ELR (cell line): ENCODE data around the gene HOXB5.

Experiments
- DNase-seq: peaks from one replicate; pipeline ENCODE4 v3.0.0-alpha.2; 2015; ENCODE audit warnings: low read depth

Gene HOXB5

DNA sequence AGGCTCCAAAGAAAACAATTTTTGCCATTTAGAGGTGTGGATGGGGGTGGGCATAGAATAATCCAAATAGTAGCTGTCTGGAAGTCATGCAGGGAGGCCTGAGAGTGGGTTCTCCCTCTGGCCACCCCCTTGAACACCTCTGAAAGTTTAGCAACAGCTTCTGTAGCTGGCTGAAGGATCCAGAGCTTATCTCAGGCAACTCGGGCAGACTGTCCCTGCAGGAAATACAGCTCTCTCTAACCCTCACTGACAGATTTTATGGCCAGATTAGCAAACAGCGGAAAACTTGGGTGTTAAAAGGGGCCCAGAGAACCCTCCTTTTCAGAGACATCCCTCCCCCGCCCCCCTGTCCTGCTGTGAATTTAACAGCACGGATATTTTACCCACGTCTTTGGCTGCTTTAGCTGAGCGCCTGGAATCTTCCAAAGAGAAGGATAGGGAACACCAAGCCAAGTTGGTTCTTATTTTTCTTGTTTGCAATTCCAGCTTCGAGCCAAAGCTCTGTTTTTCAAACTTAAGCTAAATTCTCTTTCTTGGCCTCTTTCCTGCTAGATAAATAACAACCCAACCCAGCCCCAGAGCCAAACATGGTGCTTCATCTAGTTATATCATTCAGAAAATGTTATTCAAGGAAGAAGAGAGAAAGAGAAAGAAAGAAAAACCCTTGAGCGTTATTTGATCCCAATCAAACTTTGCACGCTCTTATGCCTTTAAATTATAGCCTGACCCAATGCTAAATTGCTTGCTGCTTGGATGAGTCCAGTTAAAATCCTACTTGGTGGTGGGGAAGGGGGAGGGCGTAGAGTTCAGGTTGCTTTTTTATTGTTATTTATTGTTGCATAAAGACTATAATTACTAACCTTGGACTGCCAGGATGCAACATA is 46.4 kb downstream of the HOXB5 start:
- no peak for DNase-seq

DNA sequence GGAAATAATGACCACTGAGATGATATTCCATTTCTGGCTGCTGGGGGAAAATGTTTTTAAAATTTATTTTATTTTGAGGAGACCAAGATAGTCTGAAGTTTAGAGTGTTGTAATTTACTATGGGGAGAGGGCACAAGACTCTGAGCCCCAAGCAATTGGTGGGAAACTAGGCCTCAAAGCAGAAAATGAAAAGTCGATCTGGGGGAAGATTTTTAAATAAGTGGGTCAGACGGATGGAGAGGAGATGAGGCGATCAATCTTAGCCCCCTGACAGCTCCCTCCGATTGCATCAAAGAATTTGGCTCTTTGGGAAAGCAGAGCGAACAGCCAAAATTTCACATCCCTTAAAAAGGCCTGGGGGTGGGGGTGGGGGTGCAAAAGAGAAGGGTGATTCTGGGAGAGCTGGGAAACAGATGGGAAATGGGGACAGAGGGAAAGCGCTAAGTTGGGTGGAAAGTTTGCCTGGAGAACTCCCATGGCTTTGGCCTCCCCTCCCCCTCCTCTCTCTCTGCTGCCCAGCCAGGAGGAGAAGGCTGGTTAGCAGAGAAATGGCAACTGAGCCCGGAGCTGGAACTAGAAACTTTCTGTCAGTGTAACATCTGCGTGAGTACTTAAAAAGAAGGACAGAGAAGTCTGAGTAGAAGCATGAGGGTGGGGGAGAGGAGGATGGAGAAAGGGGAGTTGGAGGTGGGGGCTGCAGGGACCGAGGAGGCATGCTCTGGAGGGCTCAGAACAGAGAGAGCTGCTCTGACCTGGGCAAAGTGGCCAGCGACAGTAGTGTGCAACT is 47.2 kb downstream of the HOXB5 start:
- DNase-seq = no peak

DNA sequence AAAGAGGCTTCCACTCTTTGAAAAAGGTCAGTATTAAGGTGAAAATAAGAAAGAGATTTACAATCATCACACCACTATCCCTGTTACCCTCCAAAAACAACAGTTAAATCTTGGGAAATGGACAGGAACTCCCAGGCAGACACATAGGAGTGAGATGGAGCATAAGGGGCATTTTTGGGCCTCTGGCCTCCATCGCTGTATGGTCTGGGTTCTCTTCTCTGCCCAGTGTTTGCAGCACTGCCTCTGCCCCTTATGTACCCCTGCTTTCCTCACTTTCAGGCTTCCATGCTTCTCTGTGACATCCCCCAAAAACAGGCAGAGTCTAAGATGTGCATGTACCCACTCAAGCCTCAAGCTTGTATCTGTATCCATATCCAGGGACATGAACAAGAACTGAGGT is 48.0 kb downstream of the HOXB5 start:
- DNase-seq = no peak

- DNase-seq = no peak
These were observed 48.6 kb downstream of the HOXB5 start, which contains the start of gene HOXB2 for GRCh38 chr17:48545022-48545375. HOXB2 (minus strand) TSS chr17:48545109; CDS start chr17:48544911, 198 bp downstream.

DNA sequence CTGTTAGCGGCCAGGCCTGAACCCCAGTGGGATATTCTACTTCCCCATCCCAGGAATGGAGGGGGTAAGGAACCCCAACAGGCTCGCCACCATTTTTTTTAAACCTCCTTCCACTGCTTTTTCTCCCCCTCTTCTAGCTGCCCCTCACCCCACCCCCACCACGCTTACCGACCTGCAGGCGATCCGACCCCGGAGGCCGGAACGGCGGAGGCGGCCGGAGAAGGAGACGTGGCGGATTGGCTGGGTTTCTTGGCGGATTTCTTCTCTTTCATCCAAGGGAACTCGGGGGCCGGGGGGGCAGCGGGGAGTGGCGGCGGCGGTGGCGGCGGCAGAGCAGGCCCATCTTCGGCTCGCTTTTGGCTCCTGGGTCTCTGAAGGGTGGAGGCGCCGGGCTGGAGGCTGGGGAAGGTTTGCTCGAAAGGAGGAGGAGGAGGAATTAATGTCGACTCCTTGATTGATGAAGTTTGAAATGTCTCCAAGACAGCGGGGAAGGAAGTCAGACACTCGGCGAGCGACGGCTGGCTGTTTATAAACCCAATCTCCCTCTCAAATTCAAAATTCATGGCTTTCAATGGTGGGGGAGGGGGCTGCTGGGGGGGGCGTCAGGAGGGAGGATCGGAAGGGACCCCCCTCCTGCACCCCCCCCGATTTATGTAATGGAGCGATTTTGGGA is 49.1 kb downstream of the HOXB5 start:
- DNase-seq = peak; percentile 39

DNA sequence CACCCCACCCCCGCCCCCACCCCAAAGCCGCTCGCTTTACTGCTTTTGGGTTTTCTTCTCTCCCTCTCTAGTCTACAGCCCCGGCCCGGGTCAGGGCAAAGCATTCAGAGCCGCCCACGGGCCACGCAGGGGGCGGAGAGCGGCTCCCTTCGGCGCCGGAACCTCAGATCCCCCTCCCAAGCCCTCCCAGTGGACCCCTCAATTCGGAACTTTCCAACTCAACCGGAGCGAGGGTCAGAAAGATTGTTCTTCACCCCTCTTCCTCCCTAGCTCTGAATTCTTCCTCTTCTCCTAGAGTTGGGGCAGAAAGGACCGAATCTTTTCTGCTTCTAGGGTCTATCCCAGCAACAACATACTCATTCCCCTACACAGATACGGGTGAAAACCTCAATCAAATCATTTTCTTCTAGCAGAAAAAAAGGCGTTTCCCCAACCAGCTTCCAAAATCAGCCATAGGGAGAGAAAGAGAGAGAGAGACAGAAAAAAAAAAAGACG is 49.7 kb downstream of the HOXB5 start:
- no peak for DNase-seq

GRCh38 chr17:48543107-48543853 is 50.3 kb downstream of the HOXB5 start:
- DNase-seq = peak; percentile 71

DNA sequence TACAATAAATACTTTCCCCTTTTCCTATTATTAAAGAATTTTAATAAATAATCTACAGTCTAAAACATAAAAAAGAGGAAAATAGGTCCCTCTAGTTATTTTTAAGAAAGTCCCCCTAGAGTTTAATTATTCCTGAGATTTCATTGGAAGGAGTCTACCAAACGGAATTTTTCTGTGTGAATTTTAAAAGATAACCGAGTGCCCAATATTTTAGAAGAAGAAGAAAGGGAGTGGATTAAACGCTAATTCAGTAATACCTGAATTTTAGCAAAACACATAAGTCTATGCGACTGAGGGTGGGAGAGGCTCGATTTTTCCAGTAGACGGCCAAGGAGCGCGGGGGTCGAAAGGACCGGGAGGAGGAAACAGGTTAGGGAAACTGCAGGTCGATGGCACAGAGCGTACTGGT is 50.9 kb downstream of the HOXB5 start:
- no peak for DNase-seq

GRCh38 chr17:48542114-48542656 is 51.4 kb downstream of the HOXB5 start:
- DNase-seq = no peak

DNA sequence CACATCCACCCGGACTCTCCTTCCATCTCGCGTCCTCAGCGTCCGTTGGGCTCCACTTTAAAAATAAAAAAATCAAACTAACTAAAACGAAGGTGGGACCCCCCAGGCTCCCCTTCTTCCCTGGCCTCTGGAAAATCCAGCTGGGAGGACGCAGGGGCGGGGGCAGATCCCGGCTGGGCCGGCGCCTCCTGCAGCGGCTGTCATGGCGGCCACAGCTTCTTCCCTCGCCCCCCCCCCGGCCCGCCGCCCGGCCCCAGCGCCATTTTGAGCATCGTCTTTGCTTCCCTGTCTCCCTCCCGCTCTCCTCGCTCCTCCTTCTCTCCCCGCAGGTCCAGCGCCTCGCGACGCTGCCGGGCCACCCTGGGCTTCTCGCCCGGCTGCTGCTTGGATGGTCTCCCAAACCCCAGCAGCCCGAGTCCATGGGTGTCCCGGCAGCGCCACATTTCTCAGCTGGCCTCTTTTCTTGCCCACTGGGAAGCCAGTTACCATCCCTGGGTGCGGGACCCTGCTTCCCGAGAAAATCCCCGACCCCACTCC is 51.9 kb downstream of the HOXB5 start:
- DNase-seq = peak; percentile 15
